Neuron (in vitro differentiated cells): ENCODE measurements around the gene EML1.
"Not testable (repeated sequence)": the region's sequence is repeated elsewhere in the genome, so short reads cannot be mapped to it uniquely, and the experiment has no call there.

ENCODE experiments used
- H2AFZ ChIP-seq: one replicate; pipeline ENCODE4 v1.6.1; 2013; ENCODE audit warnings: low read depth, mild to moderate bottlenecking, inconsistent platforms, low read length, moderate library complexity
- H3K27me3 ChIP-seq: one replicate; pipeline ENCODE4 v1.6.1; 2013; ENCODE audit warnings: low read length; ENCODE audit not compliant: insufficient read depth
- H3K36me3 ChIP-seq: one replicate; pipeline ENCODE4 v1.6.1; 2013; ENCODE audit warnings: low read length; ENCODE audit not compliant: insufficient read depth
- H3K4me1 ChIP-seq: one replicate; pipeline ENCODE4 v1.6.1; 2013; ENCODE audit warnings: low read length; ENCODE audit not compliant: insufficient read depth
- H3K4me3 ChIP-seq: 2 replicates; pipeline ENCODE4 v1.5.1; 2013; ENCODE audit warnings: mild to moderate bottlenecking, low read length, moderate library complexity
- H3K9me3 ChIP-seq: one replicate; pipeline ENCODE4 v1.6.1; 2013; ENCODE audit warnings: low read length

The EML1 gene

GRCh38 chr14:99946652-99947489, 153.7 kb downstream of the EML1 start:
- H3K4me3 ChIP-seq = no peak overlapping the region
- H3K27me3 ChIP-seq = no peaks in the 10 kb centered on the region
- H3K4me1 ChIP-seq = peaks cover 11% of the 10 kb centered on the region
- H3K36me3 ChIP-seq = peaks cover 11% of the 10 kb centered on the region
- H2AFZ ChIP-seq = no peak overlapping the region
- no peaks in the 10 kb centered on the region for H3K9me3 ChIP-seq

- Histone ChIP-seq H3K4me1 (peaks cover 9% of the 10 kb centered on the region), H3K9me3 (no peaks in the 10 kb centered on the region), H3K4me3 (no peak overlapping the region), H3K36me3 (peaks cover 6% of the 10 kb centered on the region), H3K27me3 (no peaks in the 10 kb centered on the region), H2AFZ (no peak overlapping the region)
Observed at GRCh38 chr14:99947695-99948094, 154.5 kb downstream of the EML1 start.

GRCh38 chr14:99949011-99949732, 156.0 kb downstream of the EML1 start:
- not testable (repeated sequence) for H3K9me3 ChIP-seq, H3K4me1 ChIP-seq, H3K27me3 ChIP-seq, H3K36me3 ChIP-seq, H3K4me3 ChIP-seq, H2AFZ ChIP-seq

- no peak overlapping the region for H3K4me3 ChIP-seq
- H3K9me3 ChIP-seq = no peaks in the 10 kb centered on the region
- H3K4me1 ChIP-seq = peaks cover 9% of the 10 kb centered on the region
- H3K36me3 ChIP-seq = no peaks in the 10 kb centered on the region
- no peak overlapping the region for H2AFZ ChIP-seq
- H3K27me3 ChIP-seq = no peaks in the 10 kb centered on the region
Observed at GRCh38 chr14:99950181-99950580, 157.0 kb downstream of the EML1 start.

- no peak overlapping the region for H3K4me3 ChIP-seq
- no peaks in the 10 kb centered on the region for H3K27me3 ChIP-seq
- H3K9me3 ChIP-seq = no peaks in the 10 kb centered on the region
- H2AFZ ChIP-seq = no peak overlapping the region
- H3K4me1 ChIP-seq = peaks cover 9% of the 10 kb centered on the region
- no peaks in the 10 kb centered on the region for H3K36me3 ChIP-seq
Observed at GRCh38 chr14:99951085-99951484, 157.9 kb downstream of the EML1 start.

- Histone ChIP-seq H3K4me3 (no peak overlapping the region), H3K36me3 (no peaks in the 10 kb centered on the region), H3K9me3 (no peaks in the 10 kb centered on the region), H3K27me3 (no peaks in the 10 kb centered on the region), H2AFZ (no peak overlapping the region), H3K4me1 (peaks cover 9% of the 10 kb centered on the region)
Observed at GRCh38 chr14:99952039-99952438, 158.8 kb downstream of the EML1 start.

GRCh38 chr14:99952453-99952852, 159.2 kb downstream of the EML1 start:
- Histone ChIP-seq H3K36me3 (no peaks in the 10 kb centered on the region), H3K27me3 (no peaks in the 10 kb centered on the region), H3K4me1 (peaks cover 9% of the 10 kb centered on the region), H3K4me3 (no peak overlapping the region), H3K9me3 (no peaks in the 10 kb centered on the region), H2AFZ (no peak overlapping the region)

GRCh38 chr14:99955826-99956455, 162.7 kb downstream of the EML1 start:
- no peak overlapping the region for H2AFZ ChIP-seq
- no peaks in the 10 kb centered on the region for H3K36me3 ChIP-seq
- H3K27me3 ChIP-seq = no peaks in the 10 kb centered on the region
- H3K4me1 ChIP-seq = peaks cover 3% of the 10 kb centered on the region
- H3K4me3 ChIP-seq = no peak overlapping the region
- H3K9me3 ChIP-seq = no peaks in the 10 kb centered on the region

- no peaks in the 10 kb centered on the region for H3K27me3 ChIP-seq
- no peak overlapping the region for H3K4me3 ChIP-seq
- H2AFZ ChIP-seq = no peak overlapping the region
- no peaks in the 10 kb centered on the region for H3K4me1 ChIP-seq
- H3K36me3 ChIP-seq = no peaks in the 10 kb centered on the region
- H3K9me3 ChIP-seq = peaks cover 2% of the 10 kb centered on the region
Observed at GRCh38 chr14:99958380-99958779, 165.2 kb downstream of the EML1 start.

GRCh38 chr14:99961826-99962518, 168.8 kb downstream of the EML1 start:
- Histone ChIP-seq H3K4me3 (no peak overlapping the region), H3K36me3 (no peaks in the 10 kb centered on the region), H3K4me1 (peaks cover 6% of the 10 kb centered on the region), H3K9me3 (peaks cover 2% of the 10 kb centered on the region), H2AFZ (no peak overlapping the region), H3K27me3 (no peaks in the 10 kb centered on the region)

GRCh38 chr14:99964979-99965378, 171.8 kb downstream of the EML1 start:
- Histone ChIP-seq H3K9me3 (peaks cover 2% of the 10 kb centered on the region), H3K4me3 (no peak overlapping the region), H3K36me3 (no peaks in the 10 kb centered on the region), H2AFZ (no peak overlapping the region), H3K4me1 (peaks cover 6% of the 10 kb centered on the region), H3K27me3 (no peaks in the 10 kb centered on the region)

- H2AFZ ChIP-seq = no peak overlapping the region
- no peaks in the 10 kb centered on the region for H3K36me3 ChIP-seq
- no peak overlapping the region for H3K4me3 ChIP-seq
- peaks cover 2% of the 10 kb centered on the region for H3K9me3 ChIP-seq
- no peaks in the 10 kb centered on the region for H3K27me3 ChIP-seq
- peaks cover 6% of the 10 kb centered on the region for H3K4me1 ChIP-seq
Observed at GRCh38 chr14:99966037-99966835, 173.0 kb downstream of the EML1 start.
